HFFc6 (cell line): ENCODE results near the gene SLAMF9. TPM values are rescaled to one million over a fixed set of nuclear protein-coding genes. Genes with fewer than 3 reads are reported as not detected.

Experiments used
- DNase-seq: peaks from one replicate; pipeline ENCODE4 v3.0.0-alpha.2; 2018
- H3K27ac Mint-ChIP-seq: 2 replicates; pipeline ENCODE4 v1.8.0; 2020; ENCODE audit warnings: mild to moderate bottlenecking, mixed read lengths
- H3K27me3 Mint-ChIP-seq: 2 replicates; pipeline ENCODE4 v1.8.0; 2021; ENCODE audit warnings: mild to moderate bottlenecking, moderate library complexity, mixed read lengths; ENCODE audit not compliant: insufficient read depth
- H3K36me3 Mint-ChIP-seq: 2 replicates; pipeline ENCODE4 v1.8.0; 2021; ENCODE audit warnings: low read depth, mixed read lengths
- H3K4me1 Mint-ChIP-seq: 2 replicates; pipeline ENCODE4 v1.8.0; 2020; ENCODE audit warnings: low read depth, mixed read lengths
- H3K4me3 Mint-ChIP-seq: 2 replicates; pipeline ENCODE4 v1.8.0; 2020; ENCODE audit warnings: mild to moderate bottlenecking, moderate library complexity, mixed read lengths
- H3K9me3 Mint-ChIP-seq: 2 replicates; pipeline ENCODE4 v1.8.0; 2020; ENCODE audit warnings: mild to moderate bottlenecking, mixed read lengths
- CTCF ChIP-seq: fragments of 200-600 bp; sonication (generic); IDR thresholded peaks from 2 replicates; pipeline ENCODE4 v1.5.0; 2021; ENCODE audit warnings: antibody characterized with exemption, mild to moderate bottlenecking
- total RNA-seq, 6 experiments: library from RNA; stranded (reverse); fragmentation: NEBNext Ultra II Directional; extraction: Animal tissue kit (Norgen Biotek cat#: 25700); gene quantifications; 2 replicates in 1 of 6; 3 replicates in 5 of 6; pipeline ENCODE4 v1.2.3, GENCODE V29; 2021

SLAMF9 gene
- total RNA-seq, 6 experiments from 2014 or later: 0.41 to 0.51 (median 0.46) TPM; not detected in 3

GRCh38 chr1:159928491-159929050 is 25.5 kb downstream of the SLAMF9 start:
- peaks cover 12% of the 10 kb centered on the region for H3K36me3 Mint-ChIP-seq
- H3K27ac Mint-ChIP-seq: no peak overlapping the region
- TF ChIP-seq CTCF: 0 out of 2 replicates have a peak, but pooled peaks have one; percentile 2

GRCh38 chr1:159927849-159928431 is 26.1 kb downstream of the SLAMF9 start:
- Mint-ChIP-seq H3K36me3 (peaks cover 19% of the 10 kb centered on the region), H3K4me3 (no peak overlapping the region), H3K9me3 (no peaks in the 10 kb centered on the region), H3K27me3 (peaks cover 15% of the 10 kb centered on the region), H3K4me1 (peaks cover 24% of the 10 kb centered on the region), H3K27ac (no peak overlapping the region)
- DNase-seq: no peak
- no peak; the same call in 1 of the 2 replicates for TF ChIP-seq CTCF

More at GRCh38 chr1:159928491-159929050, 25.5 kb downstream of the SLAMF9 start:
- no peak overlapping the region for H3K4me3 Mint-ChIP-seq
- peaks cover 18% of the 10 kb centered on the region for H3K4me1 Mint-ChIP-seq
- peaks cover 15% of the 10 kb centered on the region for H3K27me3 Mint-ChIP-seq
- DNase-seq: no peak
- no peaks in the 10 kb centered on the region for H3K9me3 Mint-ChIP-seq

- Mint-ChIP-seq H3K27ac (no peak overlapping the region), H3K27me3 (peaks cover 13% of the 10 kb centered on the region), H3K36me3 (peaks cover 20% of the 10 kb centered on the region), H3K4me3 (no peak overlapping the region), H3K9me3 (no peaks in the 10 kb centered on the region), H3K4me1 (peaks cover 30% of the 10 kb centered on the region)
- TF ChIP-seq CTCF: no peak
- DNase-seq: no peak
Observed at GRCh38 chr1:159927211-159927848, 26.7 kb downstream of the SLAMF9 start.

GRCh38 chr1:159925719-159926078 is 28.3 kb downstream of the SLAMF9 start:
- H3K4me1 Mint-ChIP-seq: peaks cover 46% of the 10 kb centered on the region
- DNase-seq: no peak
- H3K4me3 Mint-ChIP-seq: peak overlapping the region; percentile 88
- H3K36me3 Mint-ChIP-seq: peaks cover 35% of the 10 kb centered on the region
- H3K9me3 Mint-ChIP-seq: no peaks in the 10 kb centered on the region
- H3K27ac Mint-ChIP-seq: peak overlapping the region; percentile 96
- peaks cover 8% of the 10 kb centered on the region for H3K27me3 Mint-ChIP-seq
- no peak for TF ChIP-seq CTCF

GRCh38 chr1:159924791-159925718 is 29.0 kb downstream of the SLAMF9 start, which contains the start of gene TAGLN2:
TAGLN2 (minus strand) TSS chr1:159925507; CDS start chr1:159920509, 4,998 bp downstream.
- TF ChIP-seq CTCF: no peak; the same call in 1 of the 2 replicates
- Mint-ChIP-seq H3K9me3 (no peaks in the 10 kb centered on the region), H3K27me3 (peaks cover 6% of the 10 kb centered on the region; the same call in 1 of the 2 replicates), H3K4me3 (peak within 1 kb of the TSS; percentile 88), H3K4me1 (peaks cover 53% of the 10 kb centered on the region), H3K36me3 (peaks cover 40% of the 10 kb centered on the region), H3K27ac (peak within 1 kb of the TSS; percentile 96)
- peak; percentile 83 for DNase-seq
